ENCODE data around the gene SEPTIN12.

Gene SEPTIN12

DNA sequence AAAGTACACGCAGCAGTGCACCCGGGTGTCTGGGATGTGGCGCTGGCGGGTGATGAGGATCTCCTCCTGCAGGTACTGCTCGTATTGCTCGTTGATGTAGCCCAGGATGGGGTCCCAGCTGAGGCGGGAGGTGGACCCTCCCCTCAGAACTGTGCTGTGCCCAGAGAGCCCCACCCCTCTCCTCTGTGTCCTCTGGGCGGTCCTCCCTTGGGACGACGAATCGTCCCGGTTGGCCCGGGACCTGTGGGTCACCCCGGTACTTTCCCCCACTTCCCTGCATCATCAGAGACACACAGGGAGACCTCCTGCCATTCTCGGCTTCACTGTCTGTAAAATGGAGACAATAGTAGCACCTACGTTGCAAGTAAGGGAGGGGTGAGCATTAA is 4.2 kb downstream of the SEPTIN12 start:
- no peak for DNase-seq (ENCODE audit: low spot score)

GRCh38 chr16:4783251-4783950 is 4.7 kb downstream of the SEPTIN12 start:
- no peak for DNase-seq (ENCODE audit: low spot score)

DNA sequence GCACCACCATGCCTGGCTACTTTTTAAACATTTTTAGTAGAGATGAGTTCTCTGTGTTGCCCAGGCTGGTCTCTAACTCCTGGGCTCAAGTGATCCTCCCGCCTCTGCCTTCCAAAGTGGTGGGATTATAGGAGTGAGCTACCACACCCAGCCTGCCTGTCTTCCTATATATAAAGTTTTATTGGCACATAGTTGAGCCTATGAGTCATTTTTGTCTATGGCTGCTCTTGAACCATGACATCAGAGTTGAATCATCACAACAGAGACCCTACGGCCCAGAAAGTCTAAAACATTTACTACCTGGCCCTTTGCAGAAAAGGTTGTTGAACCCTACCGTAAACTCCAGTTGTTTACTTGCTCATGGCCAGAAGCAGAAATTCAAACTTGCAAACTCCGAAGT is 7.9 kb downstream of the SEPTIN12 start:
- DNase-seq (ENCODE audit: low spot score): no peak

DNA sequence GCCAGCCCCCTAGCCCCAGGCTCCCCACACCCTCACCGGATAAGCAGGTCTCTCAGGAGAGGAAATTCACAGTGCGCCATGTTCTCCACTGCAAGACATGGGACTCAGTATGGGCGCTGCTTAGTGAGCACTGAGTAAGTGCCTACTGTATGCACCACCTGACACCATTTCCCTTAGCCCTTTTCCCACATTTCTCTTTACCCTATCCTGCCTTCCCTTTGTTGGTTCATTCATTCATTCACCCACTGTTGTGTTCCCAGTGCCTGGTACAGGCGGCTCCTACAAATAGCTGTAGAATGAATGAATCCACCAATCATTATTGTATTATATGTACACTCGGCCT is 10.1 kb downstream of the SEPTIN12 start:
- DNase-seq (ENCODE audit: low spot score): no peak

GRCh38 chr16:4777339-4778049 is 10.7 kb downstream of the SEPTIN12 start:
- DNase-seq (ENCODE audit: low spot score): no peak

DNA sequence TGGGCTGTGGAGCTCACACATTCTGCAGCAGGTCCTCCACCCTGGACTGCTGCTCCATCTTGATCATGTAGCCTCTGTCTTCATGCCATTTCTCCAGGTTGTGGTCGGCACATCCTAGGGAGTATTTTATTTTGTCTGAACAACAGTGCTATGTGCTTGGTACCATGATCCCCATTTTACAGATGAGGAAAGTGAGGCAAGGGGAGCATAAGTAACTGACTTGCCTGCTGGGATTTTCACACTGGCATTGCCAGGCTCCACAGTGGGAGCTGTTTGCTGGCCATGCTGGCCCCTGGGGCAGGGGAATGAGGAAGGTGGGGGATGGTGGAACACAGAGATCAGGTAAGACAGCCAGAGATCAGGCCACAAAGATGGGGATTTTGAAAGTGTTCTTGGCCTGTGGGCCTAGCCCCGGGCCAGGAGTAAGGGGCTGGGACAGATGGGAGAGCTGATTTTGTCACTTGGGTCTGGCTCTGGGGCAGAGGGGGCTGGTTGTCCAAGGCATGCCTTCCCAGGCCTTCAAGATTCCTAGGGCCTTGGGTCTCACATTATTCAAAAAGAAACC is 11.9 kb downstream of the SEPTIN12 start:
- no peak for DNase-seq (ENCODE audit: low spot score)

GRCh38 chr16:4775005-4775404 is 13.1 kb downstream of the SEPTIN12 start:
- DNase-seq (ENCODE audit: low spot score): no peak

- no peak for DNase-seq (ENCODE audit: low spot score)
Measured at GRCh38 chr16:4772351-4772750, 15.8 kb downstream of the SEPTIN12 start.

- no peak for DNase-seq (ENCODE audit: low spot score)
Measured at GRCh38 chr16:4771646-4772045, 16.5 kb downstream of the SEPTIN12 start.

- no peak for DNase-seq (ENCODE audit: low spot score)
Measured at GRCh38 chr16:4769306-4769638, 18.9 kb downstream of the SEPTIN12 start.

DNA sequence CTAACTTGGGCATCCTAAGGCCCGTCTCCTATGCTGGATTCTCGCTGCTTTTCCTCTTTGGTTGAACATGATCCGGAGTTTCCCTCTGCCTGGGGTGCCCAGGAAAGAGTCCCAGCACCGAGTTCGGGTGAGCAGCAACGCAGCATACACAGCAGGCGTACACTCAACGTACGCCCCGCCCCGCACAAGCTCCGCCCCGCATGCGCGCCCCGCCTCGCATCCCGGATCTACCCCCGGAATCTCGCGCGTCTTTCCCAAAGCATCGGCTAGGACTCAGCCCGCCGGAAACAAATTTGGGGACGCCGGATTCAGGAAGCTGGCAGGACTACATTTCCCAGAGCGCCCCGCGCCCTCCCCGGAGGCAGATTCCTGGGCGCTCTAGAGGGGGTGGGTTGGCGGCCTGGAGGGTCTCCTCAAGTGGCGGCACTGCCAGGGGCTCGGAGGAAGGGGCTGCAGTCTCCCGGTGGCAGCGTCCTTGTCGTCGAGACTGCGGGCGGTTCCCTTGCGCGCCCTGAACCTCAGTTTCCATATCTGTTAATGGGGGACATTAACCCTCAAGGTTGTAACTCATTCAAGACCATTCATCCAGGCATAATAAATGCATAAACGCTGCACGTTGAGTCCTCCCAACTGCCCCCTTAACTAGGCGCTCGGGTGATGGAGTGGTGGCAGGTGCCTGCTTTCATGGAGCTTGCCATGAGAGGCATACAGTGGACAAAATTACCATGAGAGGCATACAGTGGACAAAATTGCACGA is 19.4 kb downstream of the SEPTIN12 start:
- peak; percentile 89 for DNase-seq (ENCODE audit: low spot score)

- peak; percentile 15 for DNase-seq (ENCODE audit: low spot score)
Measured at GRCh38 chr16:4767872-4768548, 20.1 kb downstream of the SEPTIN12 start.

DNA sequence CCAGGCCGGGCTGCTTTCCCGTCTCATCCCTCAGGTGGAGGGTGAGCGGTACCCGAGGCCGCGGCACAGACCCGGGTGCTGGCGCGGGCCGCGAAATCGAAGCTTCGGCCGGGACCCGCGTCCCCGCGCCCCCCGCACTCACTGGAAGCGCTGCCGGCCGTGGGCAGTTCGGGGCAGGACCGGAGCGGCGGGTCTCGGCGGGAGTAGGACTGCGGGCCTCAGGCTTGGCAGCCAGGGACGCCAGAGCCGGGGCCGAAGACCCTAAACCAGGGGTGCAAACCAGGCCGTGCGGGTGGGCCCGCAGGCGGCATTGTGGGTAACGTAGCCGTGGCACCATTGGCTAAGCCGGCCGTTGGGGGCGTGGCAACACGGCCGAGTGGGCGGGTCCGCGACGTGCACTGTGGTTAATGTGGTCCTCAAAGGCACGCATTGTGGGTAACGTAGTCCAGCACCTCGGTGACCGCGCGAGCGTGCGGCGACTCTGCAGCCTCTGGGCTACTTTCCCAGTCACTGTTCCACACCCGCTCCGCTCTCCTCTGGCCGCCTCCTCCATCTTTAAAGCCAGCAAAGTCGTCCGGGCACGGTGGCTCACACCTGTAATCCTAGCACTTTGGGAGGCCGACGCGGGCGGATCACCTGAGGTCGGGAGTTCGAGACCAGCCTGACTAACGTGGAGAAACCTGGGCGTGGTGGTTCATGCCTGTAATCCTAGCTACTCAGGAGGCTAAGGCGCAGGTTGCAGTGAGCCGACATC is 21.1 kb downstream of the SEPTIN12 start, which contains the start of gene ZNF500:
Gene ZNF500, minus strand, starts transcription at position 288 of the 754 bp plus-strand sequence. CDS start 1,184 bp downstream, outside the sequence.
- DNase-seq (ENCODE audit: low spot score): peak; percentile 95

- no peak for DNase-seq (ENCODE audit: low spot score)
Measured at GRCh38 chr16:4765511-4766474, 22.4 kb downstream of the SEPTIN12 start.

DNA sequence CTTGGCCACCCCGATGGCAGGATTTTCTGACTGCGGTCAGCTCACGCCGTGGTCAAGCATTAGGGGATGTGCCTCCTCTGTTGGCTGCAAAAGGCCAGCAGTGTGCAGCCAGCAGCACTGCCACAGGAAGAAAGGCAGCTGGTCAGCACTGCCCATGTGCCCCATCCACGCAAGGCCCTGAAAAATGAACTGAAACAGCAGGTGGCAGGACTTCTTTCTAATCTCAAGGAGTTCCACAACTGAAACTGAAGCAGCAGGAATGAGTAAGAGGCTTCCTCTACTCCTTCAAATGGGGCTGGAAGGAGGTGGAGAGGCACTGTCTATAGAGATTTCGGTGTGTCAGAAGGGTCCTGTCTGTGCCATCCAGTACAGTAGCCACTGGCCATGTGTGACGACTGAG is 24.4 kb downstream of the SEPTIN12 start:
- DNase-seq (ENCODE audit: low spot score): no peak

DNA sequence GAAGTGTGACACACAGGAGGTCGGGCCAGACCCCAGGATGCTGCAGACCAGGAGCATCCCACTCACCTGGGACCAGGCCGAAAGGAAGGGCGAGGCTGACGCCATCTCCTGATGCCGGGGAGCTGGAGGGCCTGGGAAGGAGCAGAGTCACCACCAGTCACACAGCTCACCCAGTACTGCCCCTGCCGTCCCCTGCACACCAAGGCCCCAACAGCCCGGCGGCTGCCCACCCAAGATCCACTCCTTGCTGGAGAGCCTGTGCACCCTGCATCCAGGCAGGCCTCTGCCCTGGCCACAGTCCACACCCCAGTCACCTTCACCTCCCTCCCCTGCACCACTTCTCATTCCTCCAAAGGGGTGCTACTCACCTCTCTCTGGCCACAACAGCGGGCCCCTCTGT is 25.9 kb downstream of the SEPTIN12 start:
- no peak for DNase-seq (ENCODE audit: low spot score)

DNA sequence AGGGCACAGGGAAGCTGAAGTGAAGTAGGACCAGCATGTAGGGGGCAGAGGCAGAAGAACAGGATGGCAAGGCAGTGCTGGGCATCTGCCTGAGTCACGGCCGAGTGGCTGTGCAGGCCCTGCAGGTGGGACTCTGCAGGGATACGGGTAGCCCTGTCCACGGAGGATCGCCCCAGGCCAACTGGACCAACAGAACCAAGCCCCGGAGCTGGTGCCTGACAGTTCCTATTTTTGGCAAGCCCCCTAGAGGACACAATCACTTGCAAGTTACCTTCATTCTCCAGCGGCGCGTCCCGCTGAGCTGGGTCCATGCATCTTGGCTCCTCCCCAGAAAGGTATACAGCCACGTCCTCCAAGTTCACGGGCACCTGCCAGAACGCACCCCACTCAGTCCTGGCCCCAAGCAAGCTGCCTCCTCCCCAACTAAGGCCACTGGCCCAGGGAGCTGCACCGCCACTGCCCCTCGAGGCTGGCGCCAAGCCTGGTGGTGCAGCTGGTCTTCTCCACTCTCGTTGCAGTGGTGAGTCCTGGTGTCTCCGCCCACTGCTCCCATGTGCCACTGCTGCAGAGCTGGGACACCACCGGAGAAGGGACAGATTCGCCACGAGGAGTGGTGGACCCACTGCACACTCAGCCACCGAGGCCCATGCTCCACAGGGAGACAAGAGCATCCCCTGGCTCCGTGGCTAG is 27.8 kb downstream of the SEPTIN12 start:
- DNase-seq (ENCODE audit: low spot score): no peak

GRCh38 chr16:4755687-4756086 is 32.5 kb downstream of the SEPTIN12 start:
- DNase-seq (ENCODE audit: low spot score): no peak

DNA sequence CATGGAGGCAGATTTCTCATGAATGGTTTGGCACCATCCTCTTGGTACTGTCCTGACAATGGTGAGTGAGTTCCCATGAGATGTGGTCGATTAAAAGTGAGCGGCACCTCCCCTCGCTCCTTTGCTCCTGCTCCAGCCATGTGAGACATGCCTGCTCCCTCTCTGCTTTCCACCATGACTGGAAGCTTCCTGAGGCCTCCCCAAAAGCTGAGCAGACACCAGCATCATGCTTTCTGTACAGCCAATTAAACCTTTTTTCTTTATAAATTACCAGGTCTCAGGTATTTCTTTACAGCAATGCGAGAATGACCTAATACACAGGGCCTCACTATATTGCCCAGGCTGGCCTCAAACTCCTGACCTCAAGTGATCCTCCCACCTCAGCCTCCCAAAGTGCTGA is 33.3 kb downstream of the SEPTIN12 start:
- DNase-seq (ENCODE audit: low spot score): no peak

- DNase-seq (ENCODE audit: low spot score): no peak
Measured at GRCh38 chr16:4753227-4753626, 34.9 kb downstream of the SEPTIN12 start.

Data from germinal center (tissue), 1 donor.